Measurements from ENCODE around the gene PPP1R18.
"Not testable (repeated sequence)": the region's sequence is repeated elsewhere in the genome, so short reads cannot be mapped to it uniquely, and the experiment has no call there.

Gene PPP1R18

GRCh38 chr6:30721198-30722024, 35.0 kb upstream of the PPP1R18 start:
- peak; percentile 90 for DNase-seq

DNA sequence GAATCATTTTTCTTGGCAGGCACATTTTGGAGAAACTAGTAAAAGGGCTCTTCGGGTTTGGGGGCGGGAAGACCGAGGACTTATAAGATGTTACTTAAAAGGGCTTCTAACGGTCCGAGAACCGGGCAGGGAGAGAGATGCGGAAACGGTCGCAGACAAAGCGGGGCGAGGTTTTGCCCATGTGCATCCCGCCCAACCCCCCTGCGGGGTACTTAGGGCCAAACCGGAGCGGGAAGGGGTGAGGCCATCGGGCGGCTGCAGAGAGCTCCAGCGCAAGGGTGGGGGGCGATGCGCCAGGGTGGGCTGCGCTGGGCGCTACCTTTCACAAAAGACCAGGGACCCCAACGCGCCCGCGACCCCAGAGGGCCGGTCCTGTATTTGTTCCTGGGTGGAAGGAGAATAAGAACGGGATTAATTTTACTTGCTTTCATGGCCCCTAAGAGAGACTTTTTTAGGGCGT, 34.3 kb upstream of the PPP1R18 start:
- peak; percentile 75 for DNase-seq

GRCh38 chr6:30719791-30720737, 33.6 kb upstream of the PPP1R18 start, which contains the start of gene TUBB:
Gene TUBB (plus strand): TSS chr6:30720352. CDS start chr6:30720507, 155 bp downstream.
- peak; percentile 89 for DNase-seq

- no peak for DNase-seq
Measured at GRCh38 chr6:30719356-30719755, 32.9 kb upstream of the PPP1R18 start.

- not testable (repeated sequence) for DNase-seq
Measured at GRCh38 chr6:30717845-30718720, 31.6 kb upstream of the PPP1R18 start.

DNA sequence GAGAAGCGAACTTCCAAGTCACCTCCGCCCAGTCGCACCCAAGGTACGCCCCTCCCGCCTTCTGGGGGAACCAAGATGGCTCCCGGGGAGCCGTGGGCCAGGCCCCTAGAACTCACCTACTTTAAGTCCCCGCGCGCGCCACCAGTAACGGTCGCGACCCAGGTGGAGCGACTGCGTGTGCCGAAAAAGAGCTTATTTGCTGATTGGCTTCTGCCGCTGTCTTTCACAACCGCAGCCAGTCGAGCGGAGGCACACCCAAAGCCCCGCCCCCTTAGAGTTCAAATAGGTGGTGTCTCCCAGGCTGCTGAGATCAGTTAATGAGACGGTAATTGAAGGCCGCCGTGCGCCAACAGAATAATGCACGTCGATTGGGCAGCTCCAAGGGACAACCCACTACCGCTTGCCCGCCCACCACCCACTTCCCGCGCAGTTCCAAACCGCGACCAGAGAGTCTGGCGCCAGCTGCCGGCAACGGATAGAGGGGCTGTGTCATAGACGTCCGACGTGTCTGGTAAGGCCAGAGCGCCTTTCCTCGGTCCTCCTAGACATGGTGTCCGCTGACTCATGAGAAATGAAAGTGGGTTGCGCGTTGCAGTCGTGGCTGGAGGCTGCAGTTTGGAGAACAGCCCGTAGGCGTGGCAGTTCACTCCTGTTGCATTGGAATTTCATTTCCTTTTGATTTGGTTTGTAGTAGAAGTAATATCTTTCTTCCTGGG, 30.8 kb upstream of the PPP1R18 start, which contains the start of gene MDC1:
Gene MDC1, minus strand, starts transcription at position 153 of the 716 bp plus-strand sequence. CDS start 2,106 bp downstream, outside the sequence.
- DNase-seq: peak; percentile 94

- no peak for DNase-seq
Measured at GRCh38 chr6:30716879-30717128, 30.4 kb upstream of the PPP1R18 start.

GRCh38 chr6:30714263-30714662, 27.8 kb upstream of the PPP1R18 start:
- DNase-seq: no peak

GRCh38 chr6:30712441-30712945, 26.0 kb upstream of the PPP1R18 start:
- no peak for DNase-seq

- no peak for DNase-seq
Measured at GRCh38 chr6:30711758-30712380, 25.4 kb upstream of the PPP1R18 start.

DNA sequence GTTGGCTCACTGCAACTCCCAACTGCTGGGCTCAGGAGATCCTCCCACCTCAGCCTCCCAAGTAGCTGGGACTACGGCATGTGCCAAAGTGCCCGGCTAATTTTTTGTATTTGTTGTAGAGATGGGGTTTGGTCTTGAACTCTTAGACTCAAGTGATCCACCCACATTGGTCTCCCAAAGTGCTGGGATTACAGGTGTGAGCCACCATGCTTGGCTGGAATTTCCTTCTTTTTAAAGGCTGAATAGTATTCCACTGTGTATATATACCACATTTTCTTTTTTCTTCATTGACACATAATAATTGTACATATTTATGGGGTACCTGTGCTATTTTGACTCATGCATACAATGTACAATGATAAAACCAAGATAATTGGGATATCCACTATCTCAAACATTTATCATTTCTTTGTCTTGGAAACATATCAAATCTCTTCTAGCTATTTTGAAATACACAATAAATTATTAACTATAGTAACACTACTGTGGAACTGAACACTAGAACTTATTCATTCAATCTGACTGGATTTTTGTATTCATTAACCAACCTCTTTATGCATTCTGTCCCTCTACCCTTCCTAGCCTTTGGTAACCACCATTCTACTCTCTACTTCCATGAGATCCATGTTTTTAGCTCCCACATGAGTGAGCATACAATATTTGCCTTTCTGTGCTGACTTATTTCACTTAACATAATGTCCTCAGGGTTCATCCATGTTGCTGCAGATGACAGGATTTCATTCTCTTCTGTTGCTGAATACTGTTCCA, 22.8 kb upstream of the PPP1R18 start:
- no peak for DNase-seq

DNA sequence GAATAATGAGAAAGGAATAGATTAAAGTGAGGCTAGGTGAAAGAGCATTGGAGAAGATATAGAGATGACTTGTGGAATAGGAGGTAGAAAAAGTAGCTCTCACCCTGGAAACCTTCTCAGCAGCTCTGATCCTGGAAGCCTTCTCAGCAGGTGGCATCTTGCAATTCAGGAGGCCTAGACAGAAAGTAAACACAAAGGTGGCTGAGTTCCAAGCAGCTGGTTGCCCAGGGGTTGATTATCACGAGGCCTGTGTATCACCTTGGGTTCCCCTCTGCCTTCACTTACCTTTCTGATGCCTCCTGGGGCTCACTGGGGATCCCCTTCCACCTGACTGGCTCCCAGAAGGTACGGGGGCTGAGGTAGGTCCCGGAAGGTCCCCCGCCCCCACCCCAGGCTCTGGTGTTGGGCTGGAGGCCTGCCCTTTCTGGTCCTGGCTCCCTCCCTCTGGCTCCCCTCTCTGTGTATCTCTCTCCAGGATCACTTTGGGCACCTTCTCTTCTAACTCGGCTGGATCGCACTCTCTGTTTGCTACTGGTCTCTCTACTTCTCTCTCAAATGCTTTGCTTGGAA, 20.9 kb upstream of the PPP1R18 start:
- DNase-seq: no peak

GRCh38 chr6:30705620-30706019, 19.2 kb upstream of the PPP1R18 start:
- no peak for DNase-seq

- no peak for DNase-seq
Measured at GRCh38 chr6:30703821-30704220, 17.4 kb upstream of the PPP1R18 start.

DNA sequence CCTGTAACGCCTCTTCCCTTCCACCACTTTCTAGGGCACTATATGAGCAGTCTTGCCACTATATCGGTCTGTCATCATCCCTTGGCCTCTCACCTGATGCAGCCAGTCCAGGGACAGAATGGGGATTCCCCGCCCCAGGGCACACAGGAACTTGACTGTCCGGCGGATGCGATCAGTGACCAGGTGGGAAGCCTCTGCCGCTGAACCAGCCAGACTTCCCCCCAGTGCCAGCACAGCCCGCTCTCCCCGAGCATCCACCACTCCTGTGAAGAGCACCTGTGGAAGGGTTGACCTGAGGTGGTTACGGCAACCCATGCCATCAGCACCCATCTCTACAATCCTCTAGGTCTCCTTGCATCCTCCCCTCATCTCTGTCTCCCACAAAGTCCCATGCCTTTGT, 16.6 kb upstream of the PPP1R18 start:
- DNase-seq: no peak

DNA sequence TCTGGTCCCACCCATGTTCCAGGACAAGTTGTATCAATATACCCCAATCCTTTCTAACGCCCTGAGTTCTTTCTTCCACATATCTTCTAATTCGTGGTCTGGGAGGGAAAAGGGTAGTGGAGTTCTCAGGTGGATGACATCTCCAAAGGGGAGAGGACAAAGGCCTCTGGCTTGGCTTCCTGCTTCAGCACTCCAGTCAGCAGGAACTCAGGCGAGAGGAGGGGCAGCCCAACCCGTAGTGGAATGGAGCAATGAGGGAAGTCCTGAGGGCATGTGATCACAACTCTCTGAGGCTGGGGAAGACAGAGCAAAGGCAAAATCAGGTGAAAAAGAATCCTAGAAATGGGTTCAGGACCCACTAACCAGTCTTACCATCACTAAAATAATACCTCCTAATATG, 13.9 kb upstream of the PPP1R18 start:
- DNase-seq: no peak

DNA sequence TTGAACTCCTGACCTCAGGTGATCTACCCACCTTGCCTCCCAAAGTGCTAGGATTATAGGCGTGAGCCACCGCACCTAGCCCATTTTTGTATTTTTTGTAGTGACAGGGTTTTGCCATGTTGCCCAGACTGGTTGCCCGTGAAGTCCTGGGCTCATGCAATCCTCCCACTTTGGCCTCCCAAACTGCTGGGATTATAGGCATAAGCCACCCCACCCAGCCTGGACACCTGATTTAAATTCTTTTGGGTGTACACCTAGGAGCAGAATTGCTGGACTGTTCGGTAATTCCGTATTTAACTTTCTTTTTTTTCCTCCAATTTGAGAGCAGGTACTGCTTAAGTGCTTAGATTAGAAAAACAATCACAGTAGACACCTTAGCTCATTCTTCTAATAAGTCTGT, 10.0 kb upstream of the PPP1R18 start:
- no peak for DNase-seq

DNA sequence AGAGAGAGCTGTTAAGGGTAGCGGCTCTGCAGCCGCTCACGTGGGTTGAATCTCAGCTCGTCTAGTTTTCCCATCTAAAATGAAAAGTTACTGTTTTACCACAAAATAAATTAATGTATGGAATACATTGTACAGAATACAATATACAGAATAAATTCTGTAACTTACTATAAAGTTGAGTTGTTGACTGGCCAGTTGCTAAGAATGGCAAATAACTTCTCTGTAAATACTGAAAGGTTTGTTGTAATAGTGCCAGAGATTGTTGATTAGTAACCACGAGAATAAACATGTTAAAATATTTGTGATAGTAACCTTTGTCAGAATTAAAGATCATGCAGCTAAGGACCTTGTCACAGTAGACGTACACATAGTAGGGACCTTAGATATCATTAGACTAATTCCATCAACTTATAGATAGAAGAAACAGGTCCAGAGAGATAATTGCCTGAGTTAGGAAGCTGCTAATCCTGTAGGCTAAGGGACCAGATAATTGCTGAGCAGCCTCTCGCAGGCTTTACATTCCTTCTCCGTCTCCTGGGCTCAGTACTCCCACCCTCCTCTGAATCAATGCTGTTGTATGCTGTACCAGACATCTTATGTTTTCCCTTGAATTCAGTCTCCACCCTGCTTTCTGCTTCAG, 4.9 kb upstream of the PPP1R18 start:
- DNase-seq: no peak
